ENCODE results near the gene STAT1. TPM values are rescaled to one million over a fixed set of nuclear protein-coding genes. Genes with fewer than 3 reads are reported as not detected.

STAT1 gene
- total RNA-seq, 2 experiments from 2014 or later, result 56.6 to 57.8 TPM

DNA sequence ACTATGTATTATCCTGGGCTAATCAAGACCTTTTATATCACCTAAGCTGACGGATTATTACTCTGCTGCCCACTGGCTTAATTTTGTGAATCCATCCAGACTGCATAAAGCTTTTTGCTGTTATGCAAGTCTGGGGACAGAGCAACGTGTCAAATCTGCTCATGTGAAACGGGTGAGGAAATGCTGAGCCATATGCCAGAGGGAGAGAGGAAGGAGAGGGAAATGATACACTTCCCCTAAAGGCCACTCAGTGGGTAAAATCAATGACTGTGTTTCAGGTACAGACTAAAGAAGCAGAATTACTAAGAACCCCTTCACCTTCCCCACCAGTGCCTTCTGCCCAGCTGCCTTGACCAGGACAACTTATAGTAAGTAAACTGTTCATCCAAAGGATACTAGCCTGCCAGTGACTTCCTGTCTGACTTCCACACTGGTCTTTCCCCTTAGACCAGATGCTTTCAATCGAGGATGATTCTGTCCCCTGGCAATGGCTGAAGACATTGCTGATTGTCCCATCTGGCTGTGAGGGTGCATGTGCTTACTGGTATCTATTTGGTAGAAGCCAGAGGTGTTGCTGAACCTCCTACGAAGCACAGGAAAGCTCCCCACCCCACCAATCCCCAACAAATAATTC lies 43.0 kb downstream of the STAT1 start:
- H3K9me3 ChIP-seq (ENCODE audit: control insufficient read depth in 1 of 2, insufficient read depth in 1 of 2, low read length in 2 of 2), result no peaks in the 10 kb centered on the region
- intact Hi-C loops (cut with DNase I, micrococcal nuclease), result no loop called here
- Mint-ChIP-seq H3K4me3 (no peak overlapping the region), H3K27me3 (no peaks in the 10 kb centered on the region), H3K4me1 (ENCODE audit: low read depth) (peaks cover 26% of the 10 kb centered on the region), H3K36me3 (ENCODE audit: low read depth) (peaks cover 97% of the 10 kb centered on the region), H3K27ac (peak overlapping the region; percentile 58), H3K9me3 (no peaks in the 10 kb centered on the region)
- ChIA-PET POLR2A (interaction anchor here (1.5 to 1.6 kb wide), 3 partner anchors 9 to 43 kb away, joined by 3 to 5 read pairs (median 3); partner anchors contain the start of gene STAT1), CTCF (no interaction called here)
- no peaks in the 10 kb centered on the region for H3K4me1 ChIP-seq (ENCODE audit: insufficient read depth, low read length)
- no peaks in the 10 kb centered on the region for H3K27me3 ChIP-seq (ENCODE audit: control insufficient read depth in 1 of 2, insufficient read depth in 2 of 2, low read length in 2 of 2)
- H3K27ac ChIP-seq (ENCODE audit: low read depth in 1 of 2, low read length in 2 of 2), result peak overlapping the region in 1 of 2 donors; percentile 16
- DNase-seq (no peak), ATAC-seq (ENCODE audit: poor library complexity) (no peak)
- TF ChIP-seq, protein P1, sequence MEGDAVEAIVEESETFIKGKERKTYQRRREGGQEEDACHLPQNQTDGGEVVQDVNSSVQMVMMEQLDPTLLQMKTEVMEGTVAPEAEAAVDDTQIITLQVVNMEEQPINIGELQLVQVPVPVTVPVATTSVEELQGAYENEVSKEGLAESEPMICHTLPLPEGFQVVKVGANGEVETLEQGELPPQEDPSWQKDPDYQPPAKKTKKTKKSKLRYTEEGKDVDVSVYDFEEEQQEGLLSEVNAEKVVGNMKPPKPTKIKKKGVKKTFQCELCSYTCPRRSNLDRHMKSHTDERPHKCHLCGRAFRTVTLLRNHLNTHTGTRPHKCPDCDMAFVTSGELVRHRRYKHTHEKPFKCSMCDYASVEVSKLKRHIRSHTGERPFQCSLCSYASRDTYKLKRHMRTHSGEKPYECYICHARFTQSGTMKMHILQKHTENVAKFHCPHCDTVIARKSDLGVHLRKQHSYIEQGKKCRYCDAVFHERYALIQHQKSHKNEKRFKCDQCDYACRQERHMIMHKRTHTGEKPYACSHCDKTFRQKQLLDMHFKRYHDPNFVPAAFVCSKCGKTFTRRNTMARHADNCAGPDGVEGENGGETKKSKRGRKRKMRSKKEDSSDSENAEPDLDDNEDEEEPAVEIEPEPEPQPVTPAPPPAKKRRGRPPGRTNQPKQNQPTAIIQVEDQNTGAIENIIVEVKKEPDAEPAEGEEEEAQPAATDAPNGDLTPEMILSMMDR (IDR thresholded peaks at IDR 0.05), result no peak
- peaks cover 99% of the 10 kb centered on the region for H3K36me3 ChIP-seq (ENCODE audit: insufficient read depth, low read length)
- no peak overlapping the region for H3K4me3 ChIP-seq (ENCODE audit: low read length)

GRCh38 chr2:190970160-190970559 lies 43.8 kb downstream of the STAT1 start:
- no peak overlapping the region for H3K4me3 Mint-ChIP-seq

DNA sequence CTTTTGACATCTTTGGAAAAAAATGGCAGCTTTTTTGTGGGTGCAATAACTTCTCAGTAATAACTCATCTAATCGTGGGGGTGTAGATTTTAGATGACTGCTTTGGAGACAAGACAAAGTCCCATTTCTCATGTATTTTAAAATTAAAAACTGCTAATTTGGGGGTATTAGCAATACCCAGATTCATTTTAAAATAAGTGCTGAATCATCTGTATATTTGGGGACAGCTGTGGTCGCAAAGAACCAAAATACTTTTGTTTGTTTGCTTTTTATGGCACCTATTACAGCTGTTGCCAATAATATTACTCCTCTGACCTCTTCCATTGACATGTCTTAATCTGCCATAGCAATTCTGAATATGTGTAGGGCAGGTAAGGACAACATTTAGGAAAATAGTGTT lies 45.4 kb downstream of the STAT1 start:
- H3K36me3 Mint-ChIP-seq (ENCODE audit: low read depth), result peaks cover 97% of the 10 kb centered on the region
- ChIA-PET POLR2A (interaction anchor here (1.0 to 2.7 kb wide), 6 partner anchors 8 to 83 kb away, joined by 4 to 14 read pairs (median 5); partner anchors contain the start of gene STAT1), CTCF (interaction anchor here (0.8 kb wide), 1 partner anchor 58 kb away, joined by 3 read pairs; no protein-coding TSS in a partner anchor)
- peaks cover 5% of the 10 kb centered on the region for H3K4me1 ChIP-seq (ENCODE audit: insufficient read depth, low read length)
- H3K9me3 ChIP-seq (ENCODE audit: control insufficient read depth in 1 of 2, insufficient read depth in 1 of 2, low read length in 2 of 2), result no peaks in the 10 kb centered on the region
- no peaks in the 10 kb centered on the region for H3K9me3 Mint-ChIP-seq
- peaks cover 98% of the 10 kb centered on the region for H3K36me3 ChIP-seq (ENCODE audit: insufficient read depth, low read length)
- TF ChIP-seq, protein P1 (IDR thresholded peaks at IDR 0.05), result no peak
- no peak for ATAC-seq (ENCODE audit: poor library complexity)
- no peak overlapping the region for H3K4me3 Mint-ChIP-seq
- H3K27ac Mint-ChIP-seq, result peak overlapping the region; percentile 58
- intact Hi-C loops (cut with DNase I, micrococcal nuclease), result loop anchor here in 1 of 2 experiments (5.0 kb wide), 1 partner anchor 66 kb away; no protein-coding TSS in a partner anchor
- no peak for DNase-seq
- no peak overlapping the region for H3K4me3 ChIP-seq (ENCODE audit: low read length)
- no peaks in the 10 kb centered on the region for H3K27me3 Mint-ChIP-seq
- H3K27ac ChIP-seq (ENCODE audit: low read depth in 1 of 2, low read length in 2 of 2), result no peak overlapping the region
- H3K27me3 ChIP-seq (ENCODE audit: control insufficient read depth in 1 of 2, insufficient read depth in 2 of 2, low read length in 2 of 2), result no peaks in the 10 kb centered on the region
- H3K4me1 Mint-ChIP-seq (ENCODE audit: low read depth), result peaks cover 44% of the 10 kb centered on the region

More at GRCh38 chr2:190970160-190970559, 43.8 kb downstream of the STAT1 start:
- intact Hi-C loops (cut with DNase I, micrococcal nuclease), result no loop called here
- TF ChIP-seq, protein P1 (IDR thresholded peaks at IDR 0.05), result no peak
- H3K4me3 ChIP-seq (ENCODE audit: low read length), result no peak overlapping the region
- H3K27ac ChIP-seq (ENCODE audit: low read depth in 1 of 2, low read length in 2 of 2), result no peak overlapping the region
- DNase-seq, result no peak
- no peaks in the 10 kb centered on the region for H3K4me1 ChIP-seq (ENCODE audit: insufficient read depth, low read length)
- H3K27ac Mint-ChIP-seq, result peak overlapping the region; percentile 58
- POLR2A ChIA-PET, result interaction anchor here (0.6 to 1.5 kb wide), 3 partner anchors 10 to 88 kb away, joined by 3 read pairs; no protein-coding TSS in a partner anchor
- H3K4me1 Mint-ChIP-seq (ENCODE audit: low read depth), result peaks cover 27% of the 10 kb centered on the region
- peaks cover 97% of the 10 kb centered on the region for H3K36me3 Mint-ChIP-seq (ENCODE audit: low read depth)
- no peaks in the 10 kb centered on the region for H3K27me3 ChIP-seq (ENCODE audit: control insufficient read depth in 1 of 2, insufficient read depth in 2 of 2, low read length in 2 of 2)
- ATAC-seq (ENCODE audit: poor library complexity), result no peak
- H3K9me3 ChIP-seq (ENCODE audit: control insufficient read depth in 1 of 2, insufficient read depth in 1 of 2, low read length in 2 of 2), result no peaks in the 10 kb centered on the region
- CTCF ChIA-PET, result no interaction called here
- peaks cover 99% of the 10 kb centered on the region for H3K36me3 ChIP-seq (ENCODE audit: insufficient read depth, low read length)
- no peaks in the 10 kb centered on the region for H3K27me3 Mint-ChIP-seq
- no peaks in the 10 kb centered on the region for H3K9me3 Mint-ChIP-seq

All from CD4-positive, alpha-beta T cell (primary cell).